ENCODE data around the gene CRYL1.

Gene CRYL1

DNA sequence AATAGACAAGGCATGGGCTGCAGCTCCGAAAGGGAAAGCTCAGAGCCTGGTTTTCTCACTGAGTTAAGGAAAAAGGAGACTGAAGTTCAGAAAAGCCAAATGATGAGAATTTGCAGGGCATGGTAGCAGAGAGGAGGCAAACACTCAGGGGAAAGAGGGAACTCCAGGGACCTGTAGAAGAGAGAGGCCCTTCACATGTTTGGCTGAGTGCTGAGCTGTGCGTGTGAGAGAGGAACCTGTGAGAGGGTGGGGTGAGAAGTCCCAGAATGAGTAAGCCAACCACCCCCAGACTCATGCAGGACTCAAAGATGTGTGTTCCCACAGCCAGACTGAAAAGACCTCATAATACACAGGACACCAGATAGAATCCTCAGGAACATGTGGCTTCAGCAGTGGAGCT, 2.8 kb upstream of the CRYL1 start:
- DNase-seq (ENCODE audit: low spot score): no peak

DNA sequence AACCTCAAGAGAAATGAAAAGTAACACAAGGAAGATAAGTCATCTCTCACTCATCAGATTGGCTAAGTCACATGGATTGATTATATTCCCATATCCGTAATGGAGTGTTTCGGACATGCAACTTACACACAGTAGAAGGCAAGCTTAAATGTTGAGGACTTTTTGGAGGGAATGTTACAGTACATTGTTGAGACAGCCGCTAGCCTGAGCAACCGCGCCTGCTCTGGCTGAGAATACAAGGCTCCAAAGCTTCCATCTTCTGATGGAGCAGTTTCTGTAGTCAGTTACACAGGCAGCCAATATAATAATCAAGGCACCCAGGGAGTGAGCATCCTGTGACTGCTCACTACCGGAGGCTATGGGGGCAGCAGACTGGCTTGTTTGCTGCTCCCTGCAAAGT, 1.0 kb upstream of the CRYL1 start:
- DNase-seq (ENCODE audit: low spot score): no peak

DNA sequence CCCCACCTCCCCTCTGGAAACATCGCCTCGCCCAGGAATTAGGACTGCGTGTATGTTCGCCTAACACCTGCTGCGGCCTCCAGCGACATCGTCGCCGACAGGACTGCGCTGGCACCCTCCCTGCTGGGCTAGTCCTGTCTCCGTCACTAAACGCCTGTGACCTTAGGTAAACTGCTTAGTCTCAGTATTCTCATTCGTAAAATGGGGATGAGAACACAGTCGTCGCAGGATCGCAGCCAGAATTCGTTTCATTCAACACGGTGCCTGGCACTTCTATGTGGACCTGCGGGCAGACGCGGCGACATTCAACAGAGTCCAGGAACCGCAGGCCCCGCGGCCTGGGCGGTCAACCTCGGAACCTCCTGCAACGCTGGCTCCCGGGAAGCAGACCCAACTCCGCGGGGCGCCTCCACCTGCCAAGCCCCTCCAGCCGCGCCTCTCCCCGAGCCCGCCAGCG, 485 bp downstream of the CRYL1 start:
- DNase-seq (ENCODE audit: low spot score): no peak

DNA sequence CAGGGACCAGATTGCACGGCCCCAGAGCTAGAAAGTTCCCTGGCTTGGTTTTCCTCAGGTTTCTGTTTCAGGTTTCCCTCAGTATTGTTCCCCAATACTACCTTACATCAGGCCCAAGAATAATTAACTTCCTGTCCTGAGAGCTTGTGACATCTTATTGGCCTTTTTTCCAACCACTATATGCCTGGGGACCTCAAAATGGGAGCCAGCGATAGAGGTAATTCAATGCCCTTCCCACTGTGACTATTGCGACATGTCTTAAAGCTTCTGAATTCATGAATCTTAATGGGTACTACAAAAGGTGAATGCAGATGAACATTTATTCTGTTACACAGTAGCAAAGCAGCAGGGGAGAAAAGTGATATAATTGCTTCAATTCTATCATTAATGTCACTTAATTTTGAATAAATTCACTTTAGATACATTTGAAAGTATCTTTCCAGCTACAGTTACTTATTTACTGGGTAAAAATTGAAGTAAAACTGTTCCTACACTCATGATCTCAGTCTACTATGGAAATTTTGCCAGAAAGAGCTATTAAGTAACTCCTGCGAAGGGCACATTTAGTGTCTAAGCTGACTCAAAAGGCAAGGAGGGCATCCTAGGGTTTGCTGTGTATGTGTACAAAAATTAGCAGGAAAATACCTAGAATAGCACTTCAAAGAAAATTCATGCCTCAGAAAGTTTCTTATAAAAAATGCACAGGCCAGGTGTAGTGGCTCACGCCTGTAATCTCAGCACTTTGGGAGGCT, 4.1 kb downstream of the CRYL1 start:
- DNase-seq (ENCODE audit: low spot score): no peak

DNA sequence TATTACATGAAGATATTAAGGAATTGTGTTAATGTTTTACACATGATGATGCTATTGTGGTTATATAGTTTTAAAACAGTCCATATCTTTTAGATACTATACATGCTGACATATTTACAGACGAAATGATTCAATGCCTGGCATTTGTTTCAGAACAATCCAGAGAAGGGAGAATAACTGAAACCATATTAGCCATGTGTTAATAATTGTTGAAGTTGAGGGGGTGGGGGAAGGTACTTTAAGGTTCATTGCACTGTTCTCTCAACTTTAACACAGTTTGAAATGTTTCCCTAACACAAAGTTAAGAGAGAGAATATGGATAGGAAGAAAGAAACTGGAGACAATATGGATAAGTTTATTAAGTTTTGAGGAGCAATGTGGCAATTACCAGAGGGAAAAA, 5.8 kb downstream of the CRYL1 start:
- no peak for DNase-seq (ENCODE audit: low spot score)

DNA sequence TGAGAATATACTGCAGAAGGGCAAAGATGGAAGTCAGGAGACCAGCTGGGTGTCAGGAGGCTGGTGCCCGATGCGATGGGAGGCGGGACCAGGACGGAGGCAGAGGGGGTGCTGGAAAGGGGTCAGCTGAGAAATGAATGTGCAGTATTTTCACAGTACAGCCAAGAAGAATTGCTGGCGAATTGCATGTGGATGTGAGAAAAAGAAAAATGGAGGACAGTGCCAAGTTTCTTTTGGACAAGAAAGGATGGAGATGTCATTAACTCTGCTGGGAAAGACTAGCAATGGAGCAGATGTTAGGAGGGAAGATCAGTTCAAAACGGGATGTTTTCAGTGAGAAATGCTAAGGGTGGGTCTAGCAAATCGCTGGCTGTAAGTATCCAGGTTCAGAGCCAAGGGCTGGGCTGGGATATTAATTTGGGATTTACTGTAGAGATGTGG, 7.0 kb downstream of the CRYL1 start:
- no peak for DNase-seq (ENCODE audit: low spot score)

DNA sequence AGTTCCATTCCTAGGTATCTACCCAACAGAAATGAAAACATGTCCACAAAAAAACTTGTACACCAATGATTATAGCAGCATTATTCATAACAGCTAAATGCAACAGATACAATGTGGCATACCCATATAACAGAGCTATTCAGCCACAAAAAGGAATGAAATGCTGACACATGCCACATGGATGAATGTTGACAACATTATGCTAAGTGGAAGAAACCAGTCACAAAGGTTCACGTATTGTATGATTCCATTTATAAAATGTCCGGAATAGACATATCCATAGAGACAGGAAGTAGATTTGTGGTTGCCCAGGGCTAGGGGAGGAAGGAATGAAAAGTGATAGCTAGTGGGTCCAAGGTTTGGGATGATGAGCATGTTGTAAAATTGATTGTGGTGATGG, 10.8 kb downstream of the CRYL1 start:
- no peak for DNase-seq (ENCODE audit: low spot score)

DNA sequence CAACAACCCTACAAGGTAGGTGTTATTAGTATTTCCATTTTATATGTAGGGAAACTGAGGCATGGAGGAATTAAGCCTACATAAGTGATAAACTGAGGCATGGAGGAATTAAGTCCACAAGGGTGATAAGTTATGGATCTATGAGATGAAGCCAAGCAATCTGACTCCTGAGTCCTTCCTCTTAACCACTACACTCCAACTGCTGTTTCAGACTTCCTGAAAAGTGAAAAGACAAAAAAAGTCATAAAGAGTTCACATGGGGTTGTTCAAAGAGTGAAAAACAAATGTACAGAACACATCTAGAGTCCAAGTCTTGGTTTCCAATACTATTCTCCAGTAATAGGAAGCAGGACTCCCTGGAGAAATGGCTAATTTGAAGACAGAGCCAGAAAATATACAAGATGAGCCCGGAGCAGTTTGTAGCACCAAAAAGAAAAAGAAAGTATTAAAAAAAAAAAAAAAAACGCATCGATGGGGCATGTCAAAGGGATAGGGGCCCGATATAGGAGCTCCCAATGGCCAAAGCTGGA, 12.1 kb downstream of the CRYL1 start:
- no peak for DNase-seq (ENCODE audit: low spot score)

DNA sequence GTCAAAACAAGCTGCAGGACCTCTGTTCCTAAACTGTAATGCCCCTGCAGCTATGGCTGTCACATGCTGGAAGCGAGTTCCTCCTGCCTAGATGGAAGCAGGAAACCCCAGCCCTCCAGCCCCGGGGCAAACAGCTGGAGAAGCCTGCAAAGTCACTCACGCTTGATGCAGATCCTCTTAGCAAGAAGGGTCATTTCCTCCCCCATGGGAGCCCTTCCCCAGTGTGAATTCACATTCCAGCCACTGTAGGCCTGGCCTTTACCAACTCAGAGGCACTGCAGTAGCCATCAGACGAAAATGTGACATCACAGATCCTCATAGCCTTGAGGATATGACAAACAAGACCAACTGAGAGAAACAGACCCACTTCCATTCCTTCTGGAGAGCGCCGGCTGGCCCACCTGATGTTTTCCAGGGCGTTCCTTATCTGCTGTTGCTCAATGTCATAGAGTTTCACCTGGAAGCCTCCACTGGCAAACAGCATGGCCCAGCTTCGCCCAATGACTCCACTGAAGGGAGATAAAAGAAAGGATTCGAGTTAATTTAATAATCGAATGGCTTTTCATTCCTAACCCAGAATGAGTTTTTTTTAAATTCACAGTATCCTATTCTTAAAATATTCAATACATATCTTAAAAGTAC, 13.5 kb downstream of the CRYL1 start:
- no peak for DNase-seq (ENCODE audit: low spot score)

DNA sequence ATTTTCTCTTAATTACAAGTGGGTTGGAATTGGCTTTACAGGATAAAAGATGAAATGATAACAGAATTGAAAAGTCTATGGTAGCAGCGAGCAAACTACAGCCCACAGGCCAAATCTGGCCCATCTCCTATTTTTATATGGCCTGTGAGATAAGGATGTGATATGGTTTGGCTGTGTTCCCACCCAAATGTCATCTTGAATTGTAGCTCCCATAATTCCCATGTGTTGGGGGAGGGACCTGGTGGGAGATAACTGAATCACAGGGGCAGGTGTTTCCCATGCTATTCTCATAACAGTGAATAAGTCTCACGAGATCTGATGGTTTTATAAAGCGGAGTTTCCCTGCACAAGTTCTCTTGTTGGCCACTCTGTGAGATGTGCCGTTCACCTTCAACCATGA, 19.0 kb downstream of the CRYL1 start:
- DNase-seq (ENCODE audit: low spot score): no peak

DNA sequence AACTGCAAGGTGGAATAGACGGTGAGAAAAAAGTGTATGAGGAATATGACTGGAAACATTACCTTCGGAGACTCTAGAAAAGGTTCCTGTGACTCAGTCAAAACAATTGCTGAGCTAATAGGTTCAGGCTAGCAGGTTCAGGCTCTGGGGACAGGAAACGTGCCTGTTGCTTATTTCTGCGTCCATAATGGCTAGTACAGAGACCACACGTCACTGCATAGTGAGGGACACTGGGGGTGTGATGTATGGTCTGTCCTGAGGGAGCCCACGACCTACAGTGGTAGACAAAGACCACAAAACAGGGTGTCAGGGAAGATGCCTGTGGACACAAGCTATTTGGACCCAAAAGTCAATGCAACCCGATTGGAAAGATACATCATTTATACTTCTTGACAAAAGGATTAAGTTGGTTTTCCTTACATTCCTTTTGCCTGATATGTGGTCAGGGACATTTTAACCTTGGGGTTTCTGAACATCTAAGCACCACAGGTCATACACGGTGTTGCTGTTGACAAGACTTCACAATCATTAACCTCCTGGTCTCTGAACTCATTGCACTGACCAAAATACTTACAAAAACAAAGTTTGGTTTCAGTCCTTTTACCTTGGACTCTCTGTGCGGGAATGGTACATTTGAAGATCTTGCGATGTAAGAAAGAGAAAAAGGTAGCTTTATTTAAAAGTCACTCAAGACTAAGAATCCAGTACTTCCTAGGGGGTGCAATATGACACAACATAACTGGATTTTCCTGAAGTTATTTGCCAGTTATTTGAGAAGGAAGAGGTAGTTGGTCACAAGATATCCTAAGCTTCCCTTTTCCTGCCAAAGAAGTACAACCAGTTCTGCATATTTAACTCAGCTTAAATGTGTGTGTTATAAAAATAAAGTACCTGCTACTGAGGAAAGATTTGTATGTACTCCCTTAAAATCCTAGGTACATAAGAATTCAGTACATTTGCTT, 20.0 kb downstream of the CRYL1 start:
- DNase-seq (ENCODE audit: low spot score): no peak

DNA sequence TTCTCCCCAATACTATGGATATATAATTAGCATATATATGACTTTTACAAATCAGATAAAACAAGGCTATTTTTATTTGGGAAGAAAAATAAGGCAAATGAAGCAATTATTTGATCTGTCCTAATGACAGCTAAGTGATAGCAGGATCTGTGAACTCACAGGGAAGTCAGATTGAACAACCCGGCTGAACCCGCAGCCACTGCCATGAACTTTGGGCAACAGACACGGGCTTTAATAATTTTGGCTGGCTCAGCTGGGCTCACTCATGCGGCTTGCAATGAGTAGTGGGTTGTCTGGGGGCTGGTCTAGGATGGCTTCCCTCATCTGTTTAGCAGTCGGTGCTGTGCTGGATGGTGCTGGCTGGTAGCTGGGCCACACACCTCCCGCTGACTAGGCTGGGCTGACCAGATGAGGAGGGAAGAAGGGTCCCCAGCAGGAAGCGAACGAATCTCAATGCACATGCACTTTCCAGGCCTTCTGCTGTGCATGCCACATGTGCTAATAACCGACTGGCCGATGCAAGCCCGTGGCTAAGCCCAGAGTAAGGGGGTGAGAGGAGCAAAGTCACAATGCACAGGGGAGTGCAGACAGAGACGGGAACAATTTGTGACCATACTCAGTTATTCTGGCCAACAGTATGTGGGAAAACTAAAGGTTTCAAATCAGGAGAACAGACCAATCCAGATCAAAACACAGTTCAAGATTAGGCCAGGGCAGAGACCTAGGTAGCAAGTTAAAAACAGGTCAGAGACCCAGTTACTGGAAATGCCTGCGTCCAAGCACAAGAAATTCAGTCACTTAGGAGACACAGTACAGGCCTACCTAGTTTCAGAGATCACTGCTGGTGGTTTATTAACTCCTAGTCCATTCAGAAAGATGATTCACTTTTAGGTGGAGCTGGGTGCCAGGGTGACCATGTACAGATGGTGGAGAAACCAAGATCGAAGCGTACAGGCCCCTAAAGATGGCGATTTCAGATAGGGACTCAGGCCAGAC, 22.3 kb downstream of the CRYL1 start:
- no peak for DNase-seq (ENCODE audit: low spot score)

DNA sequence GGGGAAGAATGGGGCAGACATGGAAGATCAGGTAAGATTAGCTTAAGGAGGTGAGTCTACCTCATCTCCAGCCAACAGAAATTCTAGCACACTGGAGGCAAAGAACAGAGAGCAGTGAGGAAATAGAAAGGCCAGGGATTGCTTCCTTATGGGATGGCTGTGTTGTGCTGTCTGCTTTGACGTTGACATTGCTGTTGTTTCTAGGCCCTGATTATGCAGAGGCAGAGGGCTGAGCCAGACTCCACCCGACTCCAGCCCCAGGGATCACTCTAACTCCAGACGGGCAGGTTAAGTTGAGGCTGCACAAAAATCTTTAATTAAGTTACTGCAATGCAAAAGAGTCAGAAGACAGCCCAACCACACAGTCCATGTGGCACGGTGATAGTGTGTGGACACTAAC, 24.1 kb downstream of the CRYL1 start:
- no peak for DNase-seq (ENCODE audit: low spot score)

DNA sequence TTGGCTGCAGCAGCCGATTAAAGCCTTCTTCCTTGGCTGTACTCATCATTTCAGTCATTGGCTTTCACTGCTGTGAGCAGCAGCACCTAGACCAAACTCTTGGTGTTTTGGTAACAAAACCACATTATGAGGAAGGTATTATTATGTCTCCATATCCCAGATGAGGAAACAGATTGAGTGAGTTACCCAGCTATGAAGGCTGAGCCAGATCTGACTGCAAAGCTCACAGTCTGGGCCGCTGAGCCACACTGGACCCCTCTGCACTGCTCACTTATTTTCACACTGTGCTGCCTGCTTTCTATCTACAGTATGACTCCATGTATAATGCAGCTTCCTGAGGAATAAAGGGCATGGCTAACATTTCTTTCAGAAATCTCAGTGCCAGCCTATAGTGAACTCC, 24.5 kb downstream of the CRYL1 start:
- DNase-seq (ENCODE audit: low spot score): no peak

DNA sequence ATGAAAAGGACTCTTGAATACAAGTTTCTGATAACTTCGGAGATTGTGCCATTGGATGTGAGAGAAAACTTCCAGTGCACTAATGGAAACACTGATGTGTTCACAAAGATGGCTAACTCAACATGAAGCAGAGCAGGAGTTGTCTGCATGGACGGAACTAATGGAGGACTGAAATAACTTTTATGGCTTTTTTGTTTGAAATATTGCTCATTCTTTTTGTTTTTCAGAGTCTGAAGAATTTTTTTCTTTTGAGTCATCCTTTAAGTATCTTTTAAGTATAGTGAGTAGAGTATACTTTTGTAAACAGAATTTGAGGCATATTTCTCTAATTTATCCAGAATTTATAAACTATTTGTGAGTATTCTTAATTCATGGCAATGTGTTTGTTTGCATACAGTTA, 25.7 kb downstream of the CRYL1 start:
- no peak for DNase-seq (ENCODE audit: low spot score)

DNA sequence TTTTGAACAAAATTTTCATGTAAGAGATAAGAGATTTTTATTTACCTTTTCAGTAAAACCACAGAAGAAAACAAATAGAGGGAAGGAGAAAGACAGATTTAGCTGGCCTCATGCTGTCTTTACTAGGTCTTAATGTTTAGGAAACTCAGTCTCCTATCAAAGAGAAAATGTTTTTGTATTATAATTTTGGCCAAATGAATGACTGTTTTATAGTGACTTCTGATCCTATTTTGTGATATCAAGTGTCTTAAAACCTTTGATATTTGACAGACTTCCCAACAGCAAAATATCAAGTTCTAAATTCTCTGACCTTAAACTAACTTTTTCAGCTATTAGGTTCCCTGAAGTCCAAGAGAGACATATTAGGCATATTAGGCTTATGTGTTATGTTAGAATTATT, 27.0 kb downstream of the CRYL1 start:
- DNase-seq (ENCODE audit: low spot score): no peak

DNA sequence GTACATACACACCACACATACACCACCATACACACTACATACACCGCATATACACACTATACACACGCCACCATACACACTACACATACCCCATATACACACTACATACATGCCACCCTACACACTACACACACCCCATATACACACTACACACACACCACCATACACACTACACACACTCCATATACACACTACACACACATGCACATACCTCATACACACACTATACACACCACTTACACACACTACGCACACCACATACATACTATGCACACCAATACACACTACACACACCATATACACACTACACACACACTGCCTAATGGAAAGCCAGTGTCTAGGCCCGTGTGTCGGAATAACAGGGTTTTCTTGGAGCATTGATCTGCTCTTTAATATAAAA, 27.5 kb downstream of the CRYL1 start:
- no peak for DNase-seq (ENCODE audit: low spot score)

DNA sequence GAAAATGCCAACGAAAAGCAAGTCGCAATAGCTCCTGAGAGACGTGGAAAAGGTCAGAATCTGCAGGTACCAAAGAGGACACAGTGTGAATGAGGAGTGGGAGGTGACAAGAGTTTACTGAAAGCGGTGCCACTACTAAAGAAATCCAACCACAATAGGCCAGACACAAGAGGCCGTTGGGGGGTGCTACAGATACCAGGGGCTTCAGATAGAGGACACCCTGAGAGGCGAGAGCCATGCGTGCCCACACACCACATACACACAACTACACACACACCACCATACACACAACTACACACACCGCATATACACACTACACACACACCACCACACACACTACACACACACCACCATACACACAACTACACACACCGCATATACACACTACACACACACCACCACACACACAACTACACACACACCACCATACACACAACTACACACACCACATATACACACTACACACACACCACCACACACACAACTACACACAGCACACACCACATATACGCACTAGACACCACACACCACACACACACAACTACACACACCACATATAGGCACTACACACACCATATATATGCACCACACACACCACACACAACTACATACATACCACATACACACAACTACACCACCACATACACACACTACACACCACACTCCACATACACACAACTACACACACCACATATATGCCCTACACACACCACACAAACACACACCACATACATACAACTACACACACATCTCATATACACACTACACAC, 28.5 kb downstream of the CRYL1 start:
- no peak for DNase-seq (ENCODE audit: low spot score)

DNA sequence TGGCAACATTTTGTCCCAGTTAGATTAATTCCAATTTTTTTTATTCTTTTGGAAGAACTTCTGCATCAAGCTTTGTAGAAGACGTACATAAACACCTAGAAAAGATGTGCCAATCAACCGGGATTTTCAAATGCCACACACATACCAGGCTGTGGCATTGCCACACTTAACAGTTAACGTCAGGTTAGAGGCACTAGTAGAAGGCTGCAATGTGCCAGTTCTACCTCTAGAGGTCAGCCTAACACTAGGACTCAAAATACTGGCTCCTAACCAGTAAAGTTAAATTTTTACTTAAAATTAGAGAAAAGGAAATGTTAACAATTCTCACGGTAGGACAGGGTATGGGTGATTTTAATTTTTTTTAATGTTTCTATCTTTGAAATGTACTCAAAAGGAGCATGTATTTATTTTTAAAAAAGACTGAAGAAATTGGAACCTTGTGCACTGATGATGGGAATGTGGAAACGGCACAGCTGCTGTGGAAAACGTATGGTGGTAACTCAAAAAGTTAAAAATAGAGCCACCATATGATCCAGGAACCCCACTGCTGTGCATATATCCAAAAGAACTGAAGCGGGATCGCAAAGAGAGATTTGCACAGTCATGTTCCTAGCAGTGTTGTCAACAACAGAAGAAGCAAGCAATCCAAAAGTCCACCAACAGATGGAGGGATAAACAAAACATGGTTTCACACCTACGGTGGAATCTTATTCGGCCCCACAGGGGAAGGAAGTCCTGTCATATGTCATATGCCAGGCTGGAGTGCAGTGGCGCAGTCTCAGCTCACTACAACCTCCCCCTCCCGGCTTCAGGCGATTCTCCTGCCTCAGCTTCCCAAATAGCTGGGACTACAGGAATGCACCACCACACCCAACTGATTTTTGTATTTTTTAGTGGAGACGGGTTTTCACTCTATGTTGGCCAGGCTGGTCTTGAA, 30.3 kb downstream of the CRYL1 start:
- DNase-seq (ENCODE audit: low spot score): no peak

Data from HuH-7 (cell line).